Endodermal cell (in vitro differentiated cells): ENCODE measurements around the gene PSORS1C2. TPM values are rescaled to one million over a fixed set of nuclear protein-coding genes. Genes with fewer than 3 reads are reported as not detected.
A peak's percentile ranks its signal among the peaks of the same experiment; 100 is the strongest.

Source experiments
- DNase-seq: peaks from one replicate; pipeline ENCODE4 v3.0.0-alpha.2; 2017
- H3K27ac ChIP-seq: 2 replicates; pipeline ENCODE4 v1.5.1; 2013; ENCODE audit warnings: mild to moderate bottlenecking, low read depth, low read length, moderate library complexity
- H3K27me3 ChIP-seq: 2 replicates; pipeline ENCODE4 v1.6.1; 2013; ENCODE audit warnings: mild to moderate bottlenecking, low read length, moderate library complexity; ENCODE audit not compliant: insufficient read depth, control insufficient read depth, poor library complexity, severe bottlenecking
- H3K36me3 ChIP-seq: 2 replicates; pipeline ENCODE4 v1.7.0; 2013; ENCODE audit warnings: mild to moderate bottlenecking, low read length, moderate library complexity; ENCODE audit not compliant: control insufficient read depth, insufficient read depth
- H3K4me1 ChIP-seq: one replicate; pipeline ENCODE4 v1.7.0; 2013; ENCODE audit warnings: low read length; ENCODE audit not compliant: control insufficient read depth, insufficient read depth
- H3K4me3 ChIP-seq: 2 replicates; pipeline ENCODE4 v1.5.1; 2013; ENCODE audit warnings: mild to moderate bottlenecking, low read length, moderate library complexity
- H3K9ac ChIP-seq: 2 replicates; pipeline ENCODE4 v1.6.1; 2013; ENCODE audit warnings: mild to moderate bottlenecking, low read length, moderate library complexity; ENCODE audit not compliant: poor library complexity, severe bottlenecking; ENCODE audit errors: extremely low read depth
- H3K9me3 ChIP-seq: 2 replicates; pipeline ENCODE4 v1.6.1; 2013; ENCODE audit warnings: mild to moderate bottlenecking, low read length, moderate library complexity; ENCODE audit not compliant: control insufficient read depth
- H3K27ac Mint-ChIP-seq: 2 replicates; pipeline ENCODE4 v1.8.0; 2020; ENCODE audit warnings: mixed read lengths
- H3K27me3 Mint-ChIP-seq: 2 replicates; pipeline ENCODE4 v1.8.0; 2021; ENCODE audit warnings: mild to moderate bottlenecking, mixed read lengths; ENCODE audit not compliant: insufficient read depth
- H3K36me3 Mint-ChIP-seq: 2 replicates; pipeline ENCODE4 v1.8.0; 2020; ENCODE audit warnings: low read depth, mixed read lengths
- H3K4me1 Mint-ChIP-seq: 2 replicates; pipeline ENCODE4 v1.8.0; 2020; ENCODE audit warnings: mixed read lengths
- H3K4me3 Mint-ChIP-seq: 2 replicates; pipeline ENCODE4 v1.8.0; 2020; ENCODE audit warnings: mild to moderate bottlenecking, moderate library complexity, mixed read lengths
- H3K9me3 Mint-ChIP-seq: 2 replicates; pipeline ENCODE4 v1.8.0; 2020; ENCODE audit warnings: mild to moderate bottlenecking, mixed read lengths
- CTCF ChIP-seq: fragments of 200-600 bp; sonication (generic); conservative IDR thresholded peaks from 2 replicates; pipeline ENCODE4 v1.5.0; 2021; ENCODE audit warnings: antibody characterized with exemption, mild to moderate bottlenecking
- WGBS, 2 experiments: methylation state at CpG; one replicate each; pipeline versions ENCODE4 v1.1.5 to v1.1.7; 2013; ENCODE audit warnings: missing lambda C conversion rate in 2 of 2, mixed read lengths in 1 of 2; ENCODE audit not compliant: insufficient coverage in 1 of 2, insufficient read length in 1 of 2; 5-methylcytosine and 5-hydroxymethylcytosine counted together
- total RNA-seq, 2 donors: library from RNA; stranded (reverse); fragmentation: NEBNext Ultra II Directional in 1 of 2; extraction: Animal tissue kit (Norgen Biotek cat#: 25700) in 1 of 2; gene quantifications; 2 replicates in 1 of 2; 3 replicates in 1 of 2; pipeline ENCODE4 v1.2.1, GENCODE V29; 2021

Gene PSORS1C2
- total RNA-seq, 2 donors from 2014 or later = not detected

GRCh38 chr6:31144970-31145340 is 6.1 kb upstream of the PSORS1C2 start:
- TF ChIP-seq CTCF = no peak
- Mint-ChIP-seq H3K9me3 (no peaks in the 10 kb centered on the region), H3K36me3 (peaks cover 46% of the 10 kb centered on the region), H3K4me1 (peaks cover 8% of the 10 kb centered on the region), H3K4me3 (no peak overlapping the region), H3K27ac (no peak overlapping the region), H3K27me3 (no peaks in the 10 kb centered on the region)
- H3K4me1 ChIP-seq = no peaks in the 10 kb centered on the region
- H3K27ac ChIP-seq = no peak overlapping the region
- H3K36me3 ChIP-seq = peaks cover 14% of the 10 kb centered on the region
- H3K4me3 ChIP-seq = no peak overlapping the region
- WGBS, 2 experiments = 89 to 100% methylated on average over 1 to 11 of the region's 11 CpGs
- H3K9ac ChIP-seq = no peak overlapping the region
- no peaks in the 10 kb centered on the region for H3K9me3 ChIP-seq
- H3K27me3 ChIP-seq = no peaks in the 10 kb centered on the region
- DNase-seq = no peak

DNA sequence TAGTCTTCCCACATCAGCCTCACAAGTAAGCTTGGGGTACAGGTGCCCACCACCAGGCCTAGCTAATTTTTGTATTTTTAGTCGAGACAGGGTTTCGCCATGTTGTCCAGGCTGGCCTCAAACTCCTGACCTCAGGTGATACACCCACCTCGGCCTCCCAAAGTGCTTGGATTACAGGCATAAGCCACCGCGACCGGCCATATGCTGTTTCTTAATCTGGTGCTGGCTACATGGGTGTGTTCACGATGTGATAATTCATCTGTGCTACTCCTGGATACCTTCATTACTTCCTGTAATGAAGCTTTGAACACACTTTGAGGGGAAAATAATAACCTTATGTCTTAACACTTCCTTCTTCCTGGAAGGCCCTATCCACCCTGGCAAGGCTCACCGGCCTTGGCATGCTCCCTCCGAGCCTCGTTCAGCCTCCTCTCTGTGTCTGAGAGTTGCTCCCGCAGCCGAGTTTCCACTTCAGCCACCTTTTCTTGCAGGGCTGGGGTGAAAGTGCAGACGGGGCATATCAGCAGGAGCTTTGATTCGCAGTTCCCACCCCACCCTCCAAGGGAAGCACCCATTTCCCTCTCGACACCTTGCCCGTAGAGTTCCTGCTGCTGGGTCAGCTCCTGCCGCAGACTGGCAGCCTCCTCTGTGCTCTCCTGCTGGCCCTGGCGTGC is 5.6 kb upstream of the PSORS1C2 start:
- no peak overlapping the region for H3K27ac ChIP-seq
- Mint-ChIP-seq H3K27ac (no peak overlapping the region), H3K4me3 (no peak overlapping the region), H3K36me3 (peaks cover 42% of the 10 kb centered on the region), H3K4me1 (peaks cover 13% of the 10 kb centered on the region), H3K27me3 (no peaks in the 10 kb centered on the region), H3K9me3 (no peaks in the 10 kb centered on the region)
- no peaks in the 10 kb centered on the region for H3K27me3 ChIP-seq
- H3K4me3 ChIP-seq = no peak overlapping the region
- WGBS, 2 experiments = 90 to 94% methylated on average over 15 to 18 of the region's 18 CpGs
- peaks cover 10% of the 10 kb centered on the region for H3K36me3 ChIP-seq
- no peaks in the 10 kb centered on the region for H3K4me1 ChIP-seq
- no peak overlapping the region for H3K9ac ChIP-seq
- no peak for TF ChIP-seq CTCF
- no peak for DNase-seq
- no peaks in the 10 kb centered on the region for H3K9me3 ChIP-seq

GRCh38 chr6:31143148-31143547 is 4.3 kb upstream of the PSORS1C2 start:
- H3K27me3 Mint-ChIP-seq = peaks cover 5% of the 10 kb centered on the region
- Histone ChIP-seq H3K4me3 (no peak overlapping the region), H3K36me3 (peaks cover 10% of the 10 kb centered on the region), H3K27me3 (no peaks in the 10 kb centered on the region), H3K9ac (no peak overlapping the region), H3K27ac (no peak overlapping the region), H3K4me1 (no peaks in the 10 kb centered on the region), H3K9me3 (no peaks in the 10 kb centered on the region)
- peak; percentile 96 for DNase-seq
- WGBS, 2 experiments = 41 to 47% methylated on average over 4 to 11 of the region's 11 CpGs
- peaks cover 14% of the 10 kb centered on the region for H3K4me1 Mint-ChIP-seq
- peak overlapping the region; percentile 35 for H3K4me3 Mint-ChIP-seq
- H3K9me3 Mint-ChIP-seq = no peaks in the 10 kb centered on the region
- H3K27ac Mint-ChIP-seq = peak overlapping the region; percentile 32
- peaks cover 38% of the 10 kb centered on the region for H3K36me3 Mint-ChIP-seq
- TF ChIP-seq CTCF = no peak
